ENCODE data around the gene FERD3L.

The FERD3L gene

GRCh38 chr7:19119372-19119771 is 25.8 kb downstream of the FERD3L start:
- Histone ChIP-seq H3K4me1 (peaks cover 0 to 25% (median 17%) of the 10 kb centered on the region in 4 donors), H3K27ac (no peak overlapping the region), H3K9me3 (no peaks in the 10 kb centered on the region), H3K36me3 (no peaks in the 10 kb centered on the region), H3K4me3 (no peak overlapping the region), H3K27me3 (peaks cover 0 to 35% of the 10 kb centered on the region in 2 donors)
- no peak for DNase-seq
- intact Hi-C loops (cut with DNase I; ENCODE audit: low total_unique reads): no loop called here
- TF ChIP-seq, protein P1, sequence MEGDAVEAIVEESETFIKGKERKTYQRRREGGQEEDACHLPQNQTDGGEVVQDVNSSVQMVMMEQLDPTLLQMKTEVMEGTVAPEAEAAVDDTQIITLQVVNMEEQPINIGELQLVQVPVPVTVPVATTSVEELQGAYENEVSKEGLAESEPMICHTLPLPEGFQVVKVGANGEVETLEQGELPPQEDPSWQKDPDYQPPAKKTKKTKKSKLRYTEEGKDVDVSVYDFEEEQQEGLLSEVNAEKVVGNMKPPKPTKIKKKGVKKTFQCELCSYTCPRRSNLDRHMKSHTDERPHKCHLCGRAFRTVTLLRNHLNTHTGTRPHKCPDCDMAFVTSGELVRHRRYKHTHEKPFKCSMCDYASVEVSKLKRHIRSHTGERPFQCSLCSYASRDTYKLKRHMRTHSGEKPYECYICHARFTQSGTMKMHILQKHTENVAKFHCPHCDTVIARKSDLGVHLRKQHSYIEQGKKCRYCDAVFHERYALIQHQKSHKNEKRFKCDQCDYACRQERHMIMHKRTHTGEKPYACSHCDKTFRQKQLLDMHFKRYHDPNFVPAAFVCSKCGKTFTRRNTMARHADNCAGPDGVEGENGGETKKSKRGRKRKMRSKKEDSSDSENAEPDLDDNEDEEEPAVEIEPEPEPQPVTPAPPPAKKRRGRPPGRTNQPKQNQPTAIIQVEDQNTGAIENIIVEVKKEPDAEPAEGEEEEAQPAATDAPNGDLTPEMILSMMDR (IDR thresholded peaks at IDR 0.05): no peak

DNA sequence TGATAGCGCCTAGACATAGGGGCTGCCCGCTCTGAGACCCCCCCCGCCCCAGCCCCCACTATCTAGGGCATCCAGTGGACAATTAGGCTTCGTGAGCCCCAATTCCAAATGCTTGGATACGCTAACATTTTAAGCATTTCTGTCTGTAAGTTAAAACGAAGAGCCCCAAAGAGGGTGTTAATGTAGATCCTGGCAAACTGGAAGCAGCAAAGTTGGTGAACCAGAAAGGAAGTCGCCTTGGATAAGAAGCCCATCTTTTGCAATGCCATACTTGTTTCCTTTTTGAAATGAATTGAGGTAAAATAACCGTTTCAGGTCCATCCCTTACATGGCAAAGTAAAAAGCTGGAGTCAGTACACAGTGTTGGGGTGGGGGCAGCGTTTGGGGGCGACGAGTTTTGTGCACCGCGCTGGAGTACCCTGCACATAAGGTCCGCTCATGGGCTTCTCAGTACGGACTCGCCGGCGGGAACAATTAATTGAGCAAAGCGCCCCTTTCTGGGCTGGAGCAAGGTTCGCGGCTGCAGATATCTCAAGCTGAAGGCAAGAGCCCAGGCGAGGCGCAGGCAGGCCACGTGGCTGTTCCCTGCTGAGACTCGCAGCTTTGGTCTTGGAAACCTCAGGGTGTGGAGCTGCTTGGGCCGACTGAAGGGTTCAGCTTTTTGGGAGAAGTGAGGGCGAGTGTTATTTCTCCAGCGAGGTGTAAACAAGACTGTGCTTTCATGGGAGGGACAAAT is 26.4 kb downstream of the FERD3L start:
- Histone ChIP-seq H3K36me3 (no peaks in the 10 kb centered on the region), H3K27me3 (peaks cover 0 to 35% of the 10 kb centered on the region in 2 donors), H3K4me3 (peak overlapping the region; percentile 63 to 66), H3K4me1 (peaks cover 0 to 25% (median 17%) of the 10 kb centered on the region in 4 donors), H3K9me3 (no peaks in the 10 kb centered on the region), H3K27ac (no peak overlapping the region)
- no peak for DNase-seq
- intact Hi-C loops (cut with DNase I; ENCODE audit: low total_unique reads): no loop called here
- TF ChIP-seq, protein P1 (IDR thresholded peaks at IDR 0.05): no peak

- Histone ChIP-seq H3K27me3 (peaks cover 0 to 39% of the 10 kb centered on the region in 2 donors), H3K9me3 (no peaks in the 10 kb centered on the region), H3K27ac (peak overlapping the region; percentile 62 to 64), H3K4me3 (peak overlapping the region; percentile 63 to 66), H3K4me1 (peaks cover 0 to 25% (median 17%) of the 10 kb centered on the region in 4 donors), H3K36me3 (no peaks in the 10 kb centered on the region)
- DNase-seq: no peak
- TF ChIP-seq, protein P1 (IDR thresholded peaks at IDR 0.05): no peak
- intact Hi-C loops (cut with DNase I; ENCODE audit: low total_unique reads): no loop called here
Observed at GRCh38 chr7:19117870-19118608, 27.2 kb downstream of the FERD3L start.

DNA sequence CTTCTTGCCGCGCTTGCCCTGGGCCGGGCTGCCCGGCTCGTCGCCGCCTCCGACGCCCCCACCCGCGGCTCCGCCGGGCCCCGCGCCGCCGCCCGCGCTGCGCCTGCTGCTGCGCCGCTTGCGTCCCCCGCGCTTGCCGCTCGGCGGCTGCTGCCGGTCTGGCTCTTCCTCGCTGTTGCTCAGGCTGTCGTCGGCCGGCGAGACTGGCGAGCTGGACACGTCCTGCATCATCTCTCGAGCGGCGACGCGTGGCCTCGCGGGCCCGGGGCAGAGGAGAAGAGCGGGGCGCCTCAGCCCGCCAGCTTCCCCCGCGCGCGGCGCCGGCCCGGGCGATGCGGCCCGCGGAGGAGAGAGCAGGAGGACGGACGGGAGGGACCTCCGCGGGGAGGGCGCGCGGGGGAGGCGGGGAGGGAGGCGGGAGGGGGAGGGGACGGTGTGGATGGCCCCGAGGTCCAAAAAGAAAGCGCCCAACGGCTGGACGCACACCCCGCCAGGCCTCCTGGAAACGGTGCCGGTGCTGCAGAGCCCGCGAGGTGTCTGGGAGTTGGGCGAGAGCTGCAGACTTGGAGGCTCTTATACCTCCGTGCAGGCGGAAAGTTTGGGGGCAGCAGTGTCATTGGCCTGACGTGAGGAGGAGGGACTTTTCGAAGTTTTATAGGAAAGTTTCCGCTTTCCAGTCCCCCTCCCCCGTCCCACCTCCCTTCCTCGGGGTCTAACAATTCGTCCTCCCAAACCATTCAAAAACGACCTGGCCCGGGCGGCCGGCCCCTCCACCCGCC is 27.9 kb downstream of the FERD3L start, which contains the start of gene TWIST1:
TWIST1 (minus strand) TSS at position 546 of the 779 bp plus-strand sequence; CDS start at position 231, 315 bp downstream.
- peaks cover 0 to 42% of the 10 kb centered on the region in 2 donors for H3K27me3 ChIP-seq
- peak; percentile 37 to 73 for DNase-seq

More for the DNA sequence above, 27.9 kb downstream of the FERD3L start, which contains the start of gene TWIST1:
- TF ChIP-seq, protein P1 (IDR thresholded peaks at IDR 0.05): peak in 1 of 2 experiments; percentile 9
- Histone ChIP-seq H3K27ac (peak within 1 kb of the TSS; percentile 64 to 65), H3K9me3 (no peaks in the 10 kb centered on the region), H3K4me3 (peak within 1 kb of the TSS; percentile 63 to 66), H3K36me3 (no peaks in the 10 kb centered on the region), H3K4me1 (peaks cover 0 to 25% (median 17%) of the 10 kb centered on the region in 4 donors)
- intact Hi-C loops (cut with DNase I; ENCODE audit: low total_unique reads): no loop called here
